Small intestine (tissue), 7 donors: ENCODE data around the gene MRPS27. TPM values are rescaled to one million over a fixed set of nuclear protein-coding genes. Genes with fewer than 3 reads are reported as not detected.

Source experiments
- DNase-seq, 2 donors: peaks; one replicate each; pipeline versions ENCODE4 v3.0.0 to v3.0.0-alpha.2; 2013
- FAIRE-seq: peaks from 2 replicates; lab custom pipeline; 2012; peaks lifted over from hg19 to GRCh38; lab: Jason Lieb, UNC
- H3K27ac ChIP-seq, 3 donors: one replicate each; pipeline ENCODE4 v1.5.1; 2013; ENCODE audit warnings: low read length in 2 of 3, mild to moderate bottlenecking in 2 of 3, control low read depth in 1 of 3, inconsistent platforms in 1 of 3, low read depth in 1 of 3, moderate library complexity in 1 of 3
- H3K27me3 ChIP-seq, 3 donors: one replicate each; pipeline ENCODE4 v1.6.1; 2013; ENCODE audit warnings: low read length in 3 of 3, inconsistent platforms in 1 of 3; ENCODE audit not compliant: control insufficient read depth in 3 of 3, insufficient read depth in 3 of 3
- H3K36me3 ChIP-seq, 3 donors: one replicate each; pipeline ENCODE4 v1.6.1; 2013; ENCODE audit warnings: low read length in 3 of 3, inconsistent platforms in 1 of 3, low read depth in 1 of 3, mild to moderate bottlenecking in 1 of 3, moderate library complexity in 1 of 3; ENCODE audit not compliant: control insufficient read depth in 3 of 3, insufficient read depth in 2 of 3
- H3K4me1 ChIP-seq, 3 donors: one replicate each; pipeline ENCODE4 v1.6.1; 2013; ENCODE audit warnings: low read length in 2 of 3, inconsistent platforms in 1 of 3, low read depth in 1 of 3, mild to moderate bottlenecking in 1 of 3, moderate library complexity in 1 of 3; ENCODE audit not compliant: control insufficient read depth in 3 of 3, insufficient read depth in 2 of 3
- H3K4me3 ChIP-seq, 3 donors: one replicate each; pipeline ENCODE4 v1.5.1; 2013; ENCODE audit warnings: low read length in 3 of 3, control low read depth in 1 of 3, inconsistent platforms in 1 of 3, low read depth in 1 of 3, mild to moderate bottlenecking in 1 of 3, moderate library complexity in 1 of 3
- H3K9me3 ChIP-seq, 2 donors: one replicate each; pipeline ENCODE4 v1.6.1; 2013; ENCODE audit warnings: low read depth in 1 of 2, low read length in 1 of 2; ENCODE audit not compliant: control insufficient read depth in 2 of 2, insufficient read depth in 1 of 2
- WGBS, 3 donors: extraction: QIAGEN DNeasy Blood & Tissue Kit; methylation state at CpG; one replicate each; pipeline ENCODE4 v1.1.7; 2013; 5-methylcytosine and 5-hydroxymethylcytosine counted together
- polyA plus RNA-seq, 4 donors: library from polyadenylated mRNA; stranded (reverse) in 3 of 4; unstranded in 1 of 4; fragments of 200-250 nt in 3 of 4; fragments of 120-200 nt in 1 of 4; gene quantifications; one replicate each; pipeline versions ENCODE4 v1.2.1 to v1.2.3, GENCODE V29; 2013
- donor health status: healthy with polysubstance abuse.
- donor health status: control.
- donor health status: control.
- donor health status: Bipolar disorder and iron deficiency.
- donor health status: healthy.

Gene MRPS27
- polyA plus RNA-seq, 4 donors = 11.9 to 51.1 (median 29.6) TPM

GRCh38 chr5:72272398-72272797 is 47.6 kb downstream of the MRPS27 start:
- DNase-seq = no peak
- 89 to 94% (median 91%) methylated on average over 4 of the region's 4 CpGs for WGBS, 3 donors
- Histone ChIP-seq H3K4me3 (no peak overlapping the region), H3K36me3 (no peaks in the 10 kb centered on the region), H3K9me3 (no peaks in the 10 kb centered on the region), H3K27me3 (no peaks in the 10 kb centered on the region), H3K27ac (no peak overlapping the region), H3K4me1 (no peaks in the 10 kb centered on the region)
- no peak for FAIRE-seq

GRCh38 chr5:72271702-72272101 is 48.3 kb downstream of the MRPS27 start:
- Histone ChIP-seq H3K27ac (no peak overlapping the region), H3K27me3 (no peaks in the 10 kb centered on the region), H3K4me3 (no peak overlapping the region), H3K36me3 (no peaks in the 10 kb centered on the region), H3K4me1 (no peaks in the 10 kb centered on the region), H3K9me3 (no peaks in the 10 kb centered on the region)
- DNase-seq (no peak), FAIRE-seq (no peak)
- 64 to 84% (median 72%) methylated on average over 3 of the region's 3 CpGs for WGBS, 3 donors

- H3K4me3 ChIP-seq = no peak overlapping the region
- DNase-seq = no peak
- no peaks in the 10 kb centered on the region for H3K27me3 ChIP-seq
- WGBS, 3 donors = 95 to 99% (median 99%) methylated on average over 4 of the region's 4 CpGs
- no peak overlapping the region for H3K27ac ChIP-seq
- H3K4me1 ChIP-seq = no peaks in the 10 kb centered on the region
- no peaks in the 10 kb centered on the region for H3K9me3 ChIP-seq
- H3K36me3 ChIP-seq = no peaks in the 10 kb centered on the region
- FAIRE-seq = no peak
These were observed 50.0 kb downstream of the MRPS27 start for GRCh38 chr5:72270037-72270436.

- FAIRE-seq (peak; percentile 23), DNase-seq (no peak)
- WGBS, 3 donors = 88 to 90% (median 89%) methylated on average over 1 of the region's 1 CpG
- Histone ChIP-seq H3K27me3 (no peaks in the 10 kb centered on the region), H3K27ac (no peak overlapping the region), H3K4me1 (no peaks in the 10 kb centered on the region), H3K9me3 (no peaks in the 10 kb centered on the region), H3K4me3 (no peak overlapping the region), H3K36me3 (no peaks in the 10 kb centered on the region)
These were observed 50.6 kb downstream of the MRPS27 start for GRCh38 chr5:72269411-72269780.

- 45 to 57% (median 49%) methylated on average over 2 of the region's 2 CpGs for WGBS, 3 donors
- no peak for FAIRE-seq
These were observed 51.2 kb downstream of the MRPS27 start for GRCh38 chr5:72268753-72269410.

DNA sequence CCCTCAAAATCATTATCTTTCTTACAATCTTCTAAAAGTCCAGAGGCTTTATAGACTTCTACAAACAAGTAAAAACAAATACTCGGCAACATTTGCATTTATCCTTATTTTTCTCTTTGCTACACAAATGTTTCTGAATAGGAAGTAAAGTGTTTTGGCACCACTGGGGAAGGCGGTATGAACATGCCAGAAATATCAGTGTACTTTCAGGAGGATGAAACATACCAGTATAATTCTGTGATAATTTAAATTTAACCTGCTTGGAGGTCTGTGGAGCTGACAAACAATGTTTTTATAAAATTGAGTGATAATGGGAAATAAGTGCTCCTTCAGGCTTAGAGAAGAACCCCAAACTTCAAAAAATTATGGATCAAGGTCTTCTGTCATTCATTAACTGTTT is 51.8 kb downstream of the MRPS27 start:
- H3K27ac ChIP-seq = no peak overlapping the region
- 93 to 94% (median 94%) methylated on average over 2 of the region's 2 CpGs for WGBS, 3 donors
- H3K36me3 ChIP-seq = no peaks in the 10 kb centered on the region
- DNase-seq (no peak), FAIRE-seq (no peak)
- no peak overlapping the region for H3K4me3 ChIP-seq
- no peaks in the 10 kb centered on the region for H3K4me1 ChIP-seq
- no peaks in the 10 kb centered on the region for H3K9me3 ChIP-seq
- no peaks in the 10 kb centered on the region for H3K27me3 ChIP-seq

More at GRCh38 chr5:72268753-72269410, 51.2 kb downstream of the MRPS27 start:
- Histone ChIP-seq H3K9me3 (no peaks in the 10 kb centered on the region), H3K4me1 (no peaks in the 10 kb centered on the region), H3K27ac (no peak overlapping the region), H3K4me3 (no peak overlapping the region), H3K27me3 (no peaks in the 10 kb centered on the region), H3K36me3 (no peaks in the 10 kb centered on the region)
- DNase-seq = peak; percentile 45 to 63

- H3K27me3 ChIP-seq = no peaks in the 10 kb centered on the region
- FAIRE-seq (no peak), DNase-seq (no peak)
- H3K4me3 ChIP-seq = no peak overlapping the region
- H3K36me3 ChIP-seq = no peaks in the 10 kb centered on the region
- no peak overlapping the region for H3K27ac ChIP-seq
- no peaks in the 10 kb centered on the region for H3K4me1 ChIP-seq
- H3K9me3 ChIP-seq = no peaks in the 10 kb centered on the region
These were observed 52.4 kb downstream of the MRPS27 start for GRCh38 chr5:72267685-72268084.

GRCh38 chr5:72266862-72267261 is 53.2 kb downstream of the MRPS27 start:
- 93 to 97% (median 95%) methylated on average over 2 of the region's 2 CpGs for WGBS, 3 donors
- DNase-seq = no peak
- no peak overlapping the region for H3K4me3 ChIP-seq
- H3K4me1 ChIP-seq = no peaks in the 10 kb centered on the region
- no peak for FAIRE-seq
- peaks cover 0 to 2% (median 0%) of the 10 kb centered on the region in 3 donors for H3K36me3 ChIP-seq
- no peaks in the 10 kb centered on the region for H3K9me3 ChIP-seq
- no peaks in the 10 kb centered on the region for H3K27me3 ChIP-seq
- no peak overlapping the region for H3K27ac ChIP-seq
